ENCODE data around the gene SMURF2.
"Not testable (repeated sequence)": the region's sequence is repeated elsewhere in the genome, so short reads cannot be mapped to it uniquely, and the experiment has no call there.

The SMURF2 gene

GRCh38 chr17:64628641-64629040, 33.5 kb downstream of the SMURF2 start:
- no peak for DNase-seq

- no peak for DNase-seq
These were observed 34.3 kb downstream of the SMURF2 start for GRCh38 chr17:64627797-64628196.

GRCh38 chr17:64626827-64627226, 35.3 kb downstream of the SMURF2 start:
- no peak for DNase-seq

DNA sequence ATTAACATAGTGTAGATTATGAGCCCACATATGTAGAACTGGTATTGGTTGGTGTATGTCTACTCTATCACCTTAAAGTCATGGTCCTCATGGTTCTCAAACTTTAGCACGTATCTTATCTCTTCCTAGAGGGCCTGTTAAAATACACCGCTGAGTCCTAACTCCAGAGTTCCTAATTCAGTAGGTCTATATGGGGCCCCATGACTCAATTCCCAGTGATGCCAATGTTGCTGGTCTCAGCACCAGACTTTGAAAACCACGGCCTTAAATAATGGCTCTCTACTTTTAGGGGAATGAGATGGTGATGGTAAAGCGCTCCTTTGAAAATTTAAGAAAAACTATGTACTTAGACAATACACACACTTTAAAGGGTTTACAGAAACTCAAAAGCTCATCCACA, 36.6 kb downstream of the SMURF2 start:
- no peak for DNase-seq

GRCh38 chr17:64622931-64623654, 39.0 kb downstream of the SMURF2 start:
- no peak for DNase-seq

GRCh38 chr17:64621772-64622171, 40.3 kb downstream of the SMURF2 start:
- DNase-seq, result no peak

DNA sequence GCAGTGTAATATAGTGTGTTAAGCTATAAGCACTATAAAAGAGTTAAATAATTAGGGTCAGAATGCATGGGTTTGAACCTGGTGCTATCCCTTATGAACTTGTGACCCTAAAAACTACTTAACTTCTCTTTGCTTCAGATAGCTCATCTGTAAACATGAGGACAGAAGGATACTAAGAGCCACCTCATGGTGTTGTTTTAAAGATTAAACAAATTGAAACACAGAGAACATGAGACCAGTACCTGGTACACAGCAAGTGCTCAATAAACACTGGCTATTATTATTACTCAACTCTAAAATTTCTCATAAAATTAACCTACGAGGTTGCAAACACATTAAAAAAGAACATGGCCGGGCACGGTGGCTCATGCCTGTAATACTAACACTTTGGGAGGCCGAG, 43.3 kb downstream of the SMURF2 start:
- DNase-seq, result no peak

DNA sequence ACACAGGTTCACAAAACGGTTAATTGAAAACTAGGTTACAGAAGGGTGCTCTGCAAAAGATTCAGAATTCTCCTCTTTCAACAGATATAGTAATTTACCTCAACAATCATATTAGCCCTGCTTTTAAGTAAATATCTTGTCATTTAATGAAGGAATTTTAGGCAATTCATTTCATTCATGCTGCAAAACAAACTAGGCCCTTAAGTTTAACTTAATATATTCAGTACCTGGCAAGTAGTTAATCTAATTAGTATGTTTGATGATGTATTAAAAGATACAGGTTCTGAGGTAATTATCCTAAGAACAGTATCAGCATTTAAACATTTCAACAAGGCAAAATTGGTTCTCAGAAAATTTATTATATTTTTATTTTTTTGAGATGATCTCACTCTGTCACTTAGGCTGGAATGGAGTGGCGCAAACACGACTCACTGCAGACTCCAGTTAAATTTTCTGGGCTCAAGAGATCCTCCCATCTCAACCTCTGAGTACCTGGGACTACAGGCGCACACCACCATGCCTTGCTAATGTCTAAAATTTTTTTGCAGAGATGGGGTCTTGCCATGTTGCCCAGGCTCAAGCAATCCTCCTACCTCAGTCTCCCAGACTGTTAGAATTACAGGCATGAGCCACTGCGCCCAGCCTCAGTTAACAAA, 44.9 kb downstream of the SMURF2 start:
- no peak for DNase-seq

DNA sequence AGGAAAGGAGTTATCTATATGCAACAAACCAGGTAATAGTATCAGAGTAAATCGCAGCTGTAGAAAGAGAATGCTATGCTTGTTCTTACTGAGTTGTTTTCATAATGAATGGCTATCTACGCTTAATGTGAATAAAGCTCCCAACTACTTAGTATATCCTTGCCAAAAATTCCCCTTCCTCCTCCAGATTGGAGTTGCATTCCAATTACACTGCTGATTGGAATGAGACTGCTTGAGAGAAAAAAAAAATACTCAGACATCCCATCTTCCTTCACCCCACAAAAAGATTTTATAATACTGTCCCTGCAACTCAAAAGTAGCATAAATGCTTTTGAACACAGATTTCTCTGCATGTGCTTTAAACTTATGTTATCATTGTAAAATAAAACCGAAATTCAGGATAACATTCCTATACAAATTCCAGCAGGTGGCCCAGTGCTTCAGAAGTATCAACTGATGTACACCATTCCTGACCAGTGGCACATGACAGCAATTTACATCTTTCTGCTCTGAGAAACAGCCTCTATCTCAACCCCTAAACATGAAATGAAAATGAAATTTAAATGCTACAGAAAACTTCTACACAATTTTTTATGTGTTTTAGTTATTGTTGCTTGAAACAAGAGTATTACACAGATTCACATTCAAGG, 47.0 kb downstream of the SMURF2 start:
- DNase-seq, result no peak

DNA sequence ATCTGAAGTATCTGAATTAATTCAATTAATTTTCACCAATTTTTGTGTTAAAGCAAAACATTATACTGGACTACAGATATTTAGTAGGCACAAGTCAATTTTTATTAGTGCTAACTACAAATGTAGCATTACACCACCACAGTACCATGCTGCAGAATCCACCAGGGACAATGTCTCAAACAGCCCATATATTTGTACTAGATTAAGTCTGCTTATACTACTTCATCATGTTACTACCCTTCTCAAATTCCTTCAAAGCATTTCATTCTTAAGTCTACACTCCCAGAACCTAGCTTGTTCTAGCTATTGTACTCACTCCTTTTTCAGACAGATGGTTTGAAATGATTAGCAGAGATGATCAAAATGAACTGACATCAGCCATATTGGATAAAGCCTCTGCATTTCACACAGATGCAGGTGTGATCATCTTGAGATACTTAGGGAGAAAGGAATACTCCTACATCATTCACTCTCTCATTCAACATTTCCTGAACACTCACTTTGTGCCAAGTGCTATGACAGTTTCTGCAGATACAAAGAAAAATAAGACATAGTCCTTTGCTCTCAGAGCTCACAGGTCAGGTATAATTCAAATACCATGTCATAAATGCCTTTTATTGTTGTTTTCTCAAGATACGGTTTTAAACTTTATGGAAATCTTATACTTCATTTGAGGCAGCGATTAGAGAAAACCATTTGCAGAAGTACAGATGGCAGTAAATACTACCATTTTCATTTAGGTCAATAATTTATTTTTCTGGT, 47.7 kb downstream of the SMURF2 start:
- DNase-seq, result no peak

DNA sequence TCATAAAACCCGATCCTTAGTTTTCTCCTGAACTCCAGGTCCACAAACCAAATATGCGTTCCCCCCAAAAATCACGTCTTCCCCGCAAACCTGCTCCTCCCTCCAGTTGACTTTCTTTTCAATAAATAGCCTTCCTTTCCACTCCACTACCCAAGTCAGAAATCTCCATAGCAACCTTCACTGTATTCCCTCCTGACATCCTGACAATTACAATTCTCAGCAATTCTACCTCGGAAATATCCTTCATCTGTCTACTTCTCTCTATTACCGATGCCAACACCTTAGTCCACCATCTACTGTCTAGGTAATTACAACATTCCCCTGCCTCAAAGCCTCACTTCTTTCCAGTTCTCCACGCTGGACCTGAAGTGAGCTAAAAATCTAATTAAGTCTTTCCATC, 50.7 kb downstream of the SMURF2 start:
- no peak for DNase-seq

GRCh38 chr17:64610244-64610643, 51.9 kb downstream of the SMURF2 start:
- not testable (repeated sequence) for DNase-seq

- no peak for DNase-seq
These were observed 53.5 kb downstream of the SMURF2 start for GRCh38 chr17:64608571-64608981.

- no peak for DNase-seq
These were observed 54.1 kb downstream of the SMURF2 start for GRCh38 chr17:64607862-64608565.

DNA sequence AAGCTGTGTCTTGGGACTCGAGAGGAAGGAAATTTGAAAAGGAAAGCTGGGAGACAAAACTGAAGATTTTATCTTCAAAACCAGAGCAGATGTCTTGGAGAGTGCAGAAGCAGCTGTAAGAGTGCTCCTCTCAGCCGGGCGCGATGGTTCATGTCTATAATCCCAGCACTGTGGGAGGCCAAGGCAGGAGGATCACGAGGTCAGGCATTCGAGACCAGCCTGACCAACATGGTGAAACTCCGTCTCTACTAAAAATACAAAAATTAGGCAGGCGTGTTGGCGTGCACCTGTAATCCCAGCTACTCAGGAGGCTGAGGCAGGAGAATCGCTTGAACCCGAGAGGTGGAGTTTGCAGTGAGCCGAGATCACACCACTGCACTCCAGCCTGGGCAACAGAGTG, 57.6 kb downstream of the SMURF2 start:
- not testable (repeated sequence) for DNase-seq

DNA sequence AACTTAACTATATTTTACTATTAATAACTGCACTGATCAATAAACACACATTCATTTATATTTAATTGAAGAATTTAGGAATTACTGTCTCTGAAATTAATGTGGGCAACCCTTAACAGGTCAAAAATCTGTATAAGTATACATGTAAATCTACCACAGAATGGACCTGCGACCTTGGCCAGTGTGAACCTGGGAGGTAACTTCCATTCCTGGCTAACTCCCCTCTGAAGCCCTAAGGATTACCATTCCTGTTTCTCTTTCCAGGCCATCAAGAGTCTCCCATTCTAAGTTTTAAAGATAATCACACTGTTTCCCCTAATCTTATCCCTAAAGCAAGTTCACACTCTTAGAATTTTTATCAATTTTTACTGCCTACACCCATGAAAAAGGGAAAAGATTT, 58.1 kb downstream of the SMURF2 start:
- no peak for DNase-seq

- DNase-seq, result no peak
These were observed 62.3 kb downstream of the SMURF2 start for GRCh38 chr17:64599827-64600226.

GRCh38 chr17:64599187-64599676, 62.9 kb downstream of the SMURF2 start:
- peak; percentile 39 for DNase-seq

GRCh38 chr17:64598672-64599071, 63.4 kb downstream of the SMURF2 start:
- DNase-seq, result no peak

GRCh38 chr17:64596988-64597387, 65.1 kb downstream of the SMURF2 start:
- DNase-seq, result no peak

DNA sequence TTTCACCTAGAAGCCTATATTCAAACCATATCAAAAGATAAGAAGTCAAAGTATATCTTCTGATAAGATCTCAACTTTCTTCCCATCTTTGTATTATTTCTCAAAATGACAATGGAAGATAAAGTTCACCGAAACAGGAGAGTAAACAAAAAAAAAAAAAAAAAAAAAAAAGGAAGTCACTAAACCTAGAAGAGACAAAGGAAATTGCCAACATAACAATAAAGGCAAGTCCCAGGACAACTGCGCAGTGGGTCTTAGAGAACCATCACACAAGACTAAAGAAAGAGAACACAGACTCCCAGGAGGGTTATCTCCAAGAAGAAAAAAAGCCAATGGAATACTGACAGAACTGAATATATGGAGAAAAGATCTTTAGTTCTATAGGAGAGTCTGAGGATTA, 65.7 kb downstream of the SMURF2 start:
- DNase-seq, result no peak

DNA sequence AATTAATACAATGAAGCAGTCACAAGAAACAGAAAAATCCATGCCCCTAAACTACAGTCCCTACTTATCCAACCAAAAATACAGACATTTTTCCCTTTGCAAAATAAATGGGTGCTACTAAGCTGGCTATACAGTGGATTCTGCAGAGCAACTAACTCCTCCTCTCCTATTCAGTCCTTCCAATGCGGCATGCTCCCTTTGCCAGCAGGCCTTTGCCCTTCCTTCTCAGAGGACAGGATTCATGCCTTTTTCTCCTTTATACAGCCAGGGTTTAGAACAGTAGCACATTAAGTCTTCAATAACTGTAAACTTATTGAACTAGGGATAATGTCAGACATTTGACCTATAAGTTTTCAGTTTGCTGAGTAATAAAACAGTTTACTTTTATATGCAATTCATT, 70.2 kb downstream of the SMURF2 start:
- no peak for DNase-seq

DNA sequence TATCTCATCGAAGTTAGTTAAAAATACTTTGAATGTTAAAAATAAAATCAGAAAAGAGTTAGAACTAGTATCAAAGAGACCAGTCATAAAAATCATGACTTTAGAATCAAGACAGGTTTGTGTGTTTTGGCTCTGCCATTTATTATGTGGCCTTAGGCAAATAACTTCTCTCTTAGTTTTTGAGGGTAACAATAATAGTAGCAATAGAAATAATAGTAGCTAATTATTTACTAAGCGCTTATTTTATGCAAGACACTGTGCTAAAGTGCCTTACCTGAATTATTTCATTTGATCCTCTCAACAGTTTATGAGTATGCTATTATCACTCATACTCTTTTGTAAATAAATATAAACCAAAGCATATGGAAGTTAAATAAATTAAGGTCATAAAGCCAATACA, 77.0 kb downstream of the SMURF2 start:
- DNase-seq, result no peak
